ENCODE results near the gene HINFP. TPM values are rescaled to one million over a fixed set of nuclear protein-coding genes. Genes with fewer than 3 reads are reported as not detected.

HINFP gene
- total RNA-seq (2022; extraction: Qiagen RNA extraction) = 8.6 to 11.7 TPM (median 9.3 TPM) in 5 replicates

DNA sequence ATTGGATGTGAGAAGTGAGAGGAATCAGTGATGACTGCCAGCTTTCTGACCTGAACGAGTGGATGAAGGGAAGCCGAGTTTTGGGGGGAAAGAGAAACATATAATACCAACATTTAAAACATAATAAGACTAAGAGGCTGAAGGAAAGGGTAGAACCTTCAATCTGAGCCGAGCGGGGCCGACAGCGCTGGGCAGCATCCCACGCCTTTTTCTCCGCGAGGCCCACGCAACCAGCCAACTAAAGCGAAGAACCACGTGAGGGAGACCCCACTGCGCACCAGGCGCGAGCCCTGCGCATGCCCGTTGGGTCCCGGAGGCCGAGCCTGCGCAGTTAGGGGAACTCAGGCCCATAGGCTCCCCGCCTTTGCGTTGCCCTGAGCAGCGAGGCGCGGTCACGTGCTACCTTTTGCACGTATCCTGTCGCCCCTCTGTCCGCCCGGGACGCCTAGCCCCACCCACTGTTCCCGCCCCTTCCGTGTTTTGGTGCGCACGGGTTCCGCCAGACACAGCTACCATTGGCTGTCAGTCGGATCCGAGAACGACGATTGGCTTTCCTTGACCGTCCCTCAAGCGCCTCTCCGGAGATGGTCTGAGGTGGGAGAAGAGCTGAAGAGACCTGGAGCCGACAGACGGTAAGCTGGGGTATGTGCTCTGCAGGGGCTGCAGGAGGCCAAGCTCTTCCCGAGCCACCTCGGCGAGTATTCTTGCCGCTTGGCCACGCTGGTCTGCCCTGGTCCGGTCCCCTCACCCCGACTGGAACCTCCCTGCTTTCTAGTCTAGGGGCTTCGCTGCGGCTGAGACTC, at the start of gene HINFP:
Gene HINFP, plus strand, starts transcription at position 573 of the 803 bp plus-strand sequence. CDS start 5,365 bp downstream, outside the sequence.

GRCh38 chr11:119084663-119085436, 36.5 kb upstream of the HINFP start, which contains the start of gene HMBS:
HMBS (plus strand) TSS chr11:119084881; CDS start chr11:119085034, 153 bp downstream.

GRCh38 chr11:119101759-119102423, 19.5 kb upstream of the HINFP start, which contains the start of gene DPAGT1:
DPAGT1 (minus strand) TSS chr11:119101853; CDS start chr11:119101655, 198 bp downstream.

GRCh38 chr11:119106564-119107537, 14.5 kb upstream of the HINFP start, which contains the start of gene C2CD2L:
C2CD2L (plus strand) TSS chr11:119107344; CDS start chr11:119107742, 398 bp downstream.

DNA sequence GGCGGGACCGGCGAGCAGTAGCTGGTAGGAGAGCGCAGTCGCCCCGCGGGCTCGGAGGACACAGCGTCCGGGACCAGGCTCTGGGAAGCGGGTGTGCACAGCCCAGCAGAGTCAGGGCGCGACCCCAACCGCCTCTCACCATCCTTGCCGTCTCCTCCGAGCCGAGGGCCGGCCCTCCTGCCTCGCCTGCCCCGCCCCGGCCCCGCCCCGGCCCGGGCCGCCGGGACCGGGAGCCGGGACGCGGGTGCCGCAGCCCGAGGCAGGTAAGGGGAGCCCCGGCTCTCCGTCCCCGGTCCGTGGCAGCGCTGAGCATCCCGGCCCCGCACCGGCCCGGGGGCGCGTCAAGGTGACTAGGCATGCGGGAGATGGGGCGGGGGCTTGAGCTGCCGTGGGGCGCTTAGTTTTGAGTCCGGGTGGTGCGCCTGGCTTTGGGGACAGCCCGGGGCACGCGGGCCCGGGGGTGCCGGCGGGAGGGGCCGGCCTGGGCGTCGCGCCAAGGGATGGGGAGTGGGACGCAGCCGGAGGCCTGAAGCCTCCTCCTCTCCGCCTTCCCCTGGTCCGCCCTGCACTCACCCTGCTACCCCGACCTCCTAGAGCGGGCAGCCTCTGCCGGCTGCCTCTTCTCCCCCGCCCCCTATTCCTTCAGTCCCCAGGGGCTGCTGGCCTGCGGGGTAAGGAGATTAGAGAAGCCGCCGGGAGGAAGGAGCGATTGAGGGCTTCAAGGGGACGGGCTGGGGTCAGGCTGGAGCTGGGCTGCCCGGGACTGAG, 27.8 kb downstream of the HINFP start, which contains the start of gene ABCG4:
Gene ABCG4, plus strand, starts transcription at position 35 of the 768 bp plus-strand sequence. CDS start 914 bp downstream, outside the sequence.

DNA sequence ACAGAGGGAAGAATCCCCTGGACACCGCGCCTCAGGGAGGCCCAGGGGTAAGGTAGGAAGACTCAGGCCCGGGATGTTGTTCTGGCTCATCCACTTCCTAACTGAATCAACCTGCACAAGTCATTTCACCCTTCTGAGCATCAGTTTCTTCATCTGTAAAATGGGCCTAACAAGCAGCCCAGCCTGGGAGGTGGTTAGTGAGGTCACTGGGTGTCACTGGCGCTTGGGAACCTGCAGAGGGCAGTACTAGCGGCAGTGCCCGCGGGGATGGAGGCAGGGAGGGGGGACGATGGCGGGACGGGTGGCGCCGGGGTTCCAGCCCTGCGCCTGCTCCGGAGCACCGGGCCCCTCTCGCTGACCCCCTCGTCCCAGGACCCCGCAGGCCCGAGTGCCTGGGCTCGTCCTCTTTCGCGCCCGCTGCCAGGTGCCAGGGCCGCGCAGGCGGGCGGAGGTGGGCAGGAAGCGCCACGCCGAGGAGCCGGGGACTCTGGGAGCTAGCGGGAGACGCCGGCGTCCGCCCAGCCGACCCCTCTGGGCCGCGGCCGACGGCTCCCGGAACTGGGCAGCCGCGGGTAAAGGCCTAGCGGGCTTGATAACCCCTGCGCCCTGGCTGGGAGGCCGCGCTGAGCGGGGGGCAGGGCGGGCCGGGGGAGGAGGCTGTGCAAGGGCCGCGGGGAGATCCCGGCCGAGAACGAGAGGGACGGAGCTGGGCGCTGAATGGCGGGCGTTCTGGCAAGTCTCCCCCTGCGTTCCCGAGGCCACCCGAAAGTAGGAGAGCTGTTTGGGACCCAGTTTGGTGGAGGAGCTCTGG, 47.3 kb downstream of the HINFP start, which contains the start of gene NLRX1:
Gene NLRX1, plus strand, starts transcription at position 255 of the 811 bp plus-strand sequence. CDS start 2,679 bp downstream, outside the sequence.

Other genes starting within 250 kb of the HINFP start
- 0.05 to 0.24 TPM (median 0.17 TPM) in 5 replicates for gene CXCR5, start 237.7 kb upstream of the HINFP start, total RNA-seq (2022; extraction: Qiagen RNA extraction)
- 165 to 204 TPM (median 178 TPM) in 5 replicates for gene BCL9L, start 195.7 kb upstream of the HINFP start, total RNA-seq (2022; extraction: Qiagen RNA extraction)
- 0.55 to 1.2 TPM (median 1.1 TPM) in 5 replicates for gene UPK2, start 165.3 kb upstream of the HINFP start, total RNA-seq (2022; extraction: Qiagen RNA extraction)
- not detected in 5 replicates for gene FOXR1, start 149.8 kb upstream of the HINFP start, total RNA-seq (2022; extraction: Qiagen RNA extraction)
- 11.1 to 16.4 TPM (median 11.9 TPM) in 5 replicates for gene CENATAC, start 123.4 kb upstream of the HINFP start, total RNA-seq (2022; extraction: Qiagen RNA extraction)
- gene RPS25, start 103.2 kb upstream of the HINFP start, total RNA-seq (2022; extraction: Qiagen RNA extraction) = 798 to 951 TPM (median 825 TPM) in 5 replicates
- gene TRAPPC4, start 102.8 kb upstream of the HINFP start, total RNA-seq (2022; extraction: Qiagen RNA extraction) = 56.3 to 65.9 TPM (median 58.0 TPM) in 5 replicates
- gene SLC37A4, start 90.7 kb upstream of the HINFP start, total RNA-seq (2022; extraction: Qiagen RNA extraction) = 11.3 to 11.9 TPM (median 11.6 TPM) in 5 replicates
- gene HYOU1, start 64.4 kb upstream of the HINFP start, total RNA-seq (2022; extraction: Qiagen RNA extraction) = 44.3 to 48.8 TPM (median 45.3 TPM) in 5 replicates
- 12.3 to 13.6 TPM (median 12.5 TPM) in 5 replicates for gene VPS11, start 53.8 kb upstream of the HINFP start, total RNA-seq (2022; extraction: Qiagen RNA extraction)
- 43.9 to 48.8 TPM (median 45.8 TPM) in 5 replicates for gene HMBS, start 36.7 kb upstream of the HINFP start, total RNA-seq (2022; extraction: Qiagen RNA extraction)
- gene DPAGT1, start 19.7 kb upstream of the HINFP start, total RNA-seq (2022; extraction: Qiagen RNA extraction) = 31.5 to 39.9 TPM (median 37.0 TPM) in 5 replicates
- gene C2CD2L, start 14.2 kb upstream of the HINFP start, total RNA-seq (2022; extraction: Qiagen RNA extraction) = 4.8 to 6.5 TPM (median 5.2 TPM) in 5 replicates
- gene ABCG4, start 27.5 kb downstream of the HINFP start, total RNA-seq (2022; extraction: Qiagen RNA extraction) = 0.26 to 0.40 TPM (median 0.33 TPM) in 5 replicates
- 9.7 to 12.0 TPM (median 10.7 TPM) in 5 replicates for gene NLRX1, start 47.1 kb downstream of the HINFP start, total RNA-seq (2022; extraction: Qiagen RNA extraction)
- gene NHERF4, start 63.9 kb downstream of the HINFP start, total RNA-seq (2022; extraction: Qiagen RNA extraction) = 0.15 to 0.30 TPM (median 0.23 TPM) in 4 of 5 replicates, not detected in the other
- gene CBL, start 84.8 kb downstream of the HINFP start, total RNA-seq (2022; extraction: Qiagen RNA extraction) = 5.7 to 10.7 TPM (median 7.9 TPM) in 5 replicates
- gene MCAM, start 195.6 kb downstream of the HINFP start, total RNA-seq (2022; extraction: Qiagen RNA extraction) = 10.6 to 14.2 TPM (median 11.4 TPM) in 5 replicates
- gene RNF26, start 212.9 kb downstream of the HINFP start, total RNA-seq (2022; extraction: Qiagen RNA extraction) = 32.7 to 38.7 TPM (median 34.8 TPM) in 5 replicates
- gene C1QTNF5, start 219.3 kb downstream of the HINFP start, total RNA-seq (2022; extraction: Qiagen RNA extraction) = not detected in 5 replicates
- gene MFRP, start 225.1 kb downstream of the HINFP start, total RNA-seq (2022; extraction: Qiagen RNA extraction) = not detected in 5 replicates

Data from A549 treated with Hydrocortisone at 1 μM for 4 hours (cell line).